Urinary bladder (tissue), 4 donors: ENCODE results near the gene SLC26A3. TPM values are rescaled to one million over a fixed set of nuclear protein-coding genes. Genes with fewer than 3 reads are reported as not detected.

Experiments
- DNase-seq: peaks from one replicate; pipeline ENCODE4 v3.0.0-alpha.2; 2015; ENCODE audit errors: extremely low spot score
- H3K27ac ChIP-seq: one replicate; pipeline ENCODE4 v1.5.1; 2013; ENCODE audit warnings: low read depth, mild to moderate bottlenecking, moderate library complexity
- H3K36me3 ChIP-seq: one replicate; pipeline ENCODE4 v1.6.1; 2013; ENCODE audit warnings: mild to moderate bottlenecking, moderate library complexity; ENCODE audit not compliant: insufficient read depth
- H3K4me1 ChIP-seq: one replicate; pipeline ENCODE4 v1.6.1; 2013; ENCODE audit warnings: mild to moderate bottlenecking, moderate library complexity; ENCODE audit not compliant: insufficient read depth
- H3K4me3 ChIP-seq: one replicate; pipeline ENCODE4 v1.5.1; 2013; ENCODE audit warnings: low read depth, low read length
- WGBS: extraction: QIAGEN DNeasy Blood & Tissue Kit; methylation state at CpG from one replicate; pipeline ENCODE4 v1.1.7; 2013; 5-methylcytosine and 5-hydroxymethylcytosine counted together
- polyA plus RNA-seq: library from polyadenylated mRNA; stranded (reverse); fragments of 200-250 nt; gene quantifications from one replicate; pipeline ENCODE4 v1.2.3, GENCODE V29; 2013
- total RNA-seq: library from RNA; depleted of rRNA; stranded (reverse); fragments of >200 nt; gene quantifications from one replicate; pipeline ENCODE4 v1.2.3, GENCODE V29; 2014
- donor health status: healthy with polysubstance abuse.
- donor health status: healthy.

Gene SLC26A3
- total and polyA plus RNA-seq, 2 donors = 0.03 TPM; not detected in 1

DNA sequence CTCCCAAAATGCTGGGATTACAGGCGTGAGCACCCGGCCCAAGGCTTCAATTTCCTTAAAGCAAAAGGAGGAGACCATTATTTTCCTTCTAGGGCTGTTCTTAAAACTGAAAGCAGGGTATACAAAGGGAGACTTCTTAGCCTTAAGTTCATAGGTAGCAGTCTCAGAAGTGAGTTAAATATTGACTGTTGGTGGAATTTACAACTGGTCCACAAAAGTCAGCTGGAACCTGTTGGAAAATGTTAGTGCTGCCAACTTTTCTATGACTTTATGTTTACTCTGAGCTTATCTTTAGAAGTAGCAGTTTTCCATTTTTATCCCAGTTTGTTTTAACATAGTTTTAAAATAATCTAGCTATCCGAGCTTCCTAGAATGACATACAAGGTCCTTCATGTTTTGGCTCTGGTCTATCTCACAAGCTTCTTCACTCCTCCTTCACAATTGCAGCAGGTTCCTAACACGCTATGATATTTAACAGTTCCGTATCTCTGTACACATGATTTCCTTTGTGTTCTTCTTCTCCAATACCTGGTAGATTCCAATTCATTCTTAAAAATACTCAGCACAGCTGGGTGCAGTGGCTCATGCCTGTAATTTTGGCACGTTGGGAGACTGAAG, 3.3 kb downstream of the SLC26A3 start:
- no peaks in the 10 kb centered on the region for H3K36me3 ChIP-seq
- DNase-seq = no peak
- WGBS = 19% methylated on average over 6 of the region's 6 CpGs
- H3K4me1 ChIP-seq = no peaks in the 10 kb centered on the region
- H3K4me3 ChIP-seq = no peak overlapping the region
- no peak overlapping the region for H3K27ac ChIP-seq

DNA sequence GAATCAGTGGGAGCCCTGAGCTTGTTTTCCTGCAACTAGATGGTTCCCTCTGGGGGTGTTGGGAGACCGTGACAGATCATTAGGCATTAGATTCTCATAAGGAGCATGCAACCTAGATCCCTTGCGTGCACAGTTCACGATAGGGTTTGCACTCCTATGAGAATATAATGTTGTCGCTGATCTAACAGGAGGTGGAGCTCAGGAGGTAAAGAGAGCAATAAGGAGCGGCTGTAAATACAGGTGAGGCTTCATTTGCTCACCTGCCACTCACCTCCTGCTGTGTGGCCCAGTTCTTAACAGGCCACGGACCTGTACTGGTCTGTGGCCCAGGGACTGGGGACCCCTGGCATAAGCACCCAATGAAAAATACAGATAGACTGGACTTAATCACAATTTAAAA, 10.7 kb downstream of the SLC26A3 start:
- WGBS = 92% methylated on average over 6 of the region's 6 CpGs
- no peaks in the 10 kb centered on the region for H3K36me3 ChIP-seq
- no peaks in the 10 kb centered on the region for H3K4me1 ChIP-seq
- no peak for DNase-seq
- no peak overlapping the region for H3K27ac ChIP-seq
- H3K4me3 ChIP-seq = no peak overlapping the region

- Histone ChIP-seq H3K27ac (no peak overlapping the region), H3K36me3 (no peaks in the 10 kb centered on the region), H3K4me1 (no peaks in the 10 kb centered on the region), H3K4me3 (no peak overlapping the region)
- 92% methylated on average over 6 of the region's 6 CpGs for WGBS
- DNase-seq = no peak
These were observed 13.4 kb downstream of the SLC26A3 start for GRCh38 chr7:107789647-107790046.

DNA sequence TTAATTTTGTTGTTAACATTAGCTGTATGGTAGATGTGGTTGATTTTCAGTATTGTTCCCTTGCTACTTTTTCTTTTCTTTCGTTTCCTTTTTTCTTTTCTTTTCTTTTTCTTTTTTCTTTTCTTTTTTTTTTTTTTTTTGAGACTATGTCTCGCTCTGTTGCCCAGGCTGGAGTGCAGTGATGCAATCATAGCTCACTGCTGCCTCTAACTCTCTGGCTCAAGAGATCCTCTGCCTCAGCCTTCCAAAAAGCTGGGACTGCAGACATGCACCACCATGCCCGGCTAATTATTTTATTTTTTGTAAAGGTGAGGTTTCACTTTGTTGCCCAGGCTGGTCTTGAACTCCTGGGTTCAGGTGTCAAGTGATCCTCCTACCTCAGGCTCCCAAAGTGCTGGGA, 14.4 kb downstream of the SLC26A3 start:
- H3K27ac ChIP-seq = no peak overlapping the region
- WGBS = 85% methylated on average over 3 of the region's 3 CpGs

DNA sequence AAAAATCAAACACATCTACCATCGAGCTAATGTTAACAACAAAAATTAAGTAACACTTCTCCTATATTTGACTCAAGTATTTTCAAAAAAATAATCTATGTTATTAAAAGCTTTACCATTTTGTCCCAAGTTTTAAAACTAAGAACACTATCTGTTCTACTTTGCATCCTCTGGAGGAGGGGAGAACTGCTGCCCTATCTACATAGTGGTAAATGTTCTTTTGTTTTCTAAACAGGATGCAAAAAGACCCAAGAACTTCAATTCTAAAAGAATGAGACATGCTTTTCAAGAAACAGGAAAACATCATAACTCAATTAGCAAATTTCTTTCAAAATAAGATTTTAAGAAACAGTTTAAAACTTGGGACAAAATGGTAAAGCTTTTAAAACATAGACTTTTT, 14.8 kb downstream of the SLC26A3 start:
- Histone ChIP-seq H3K4me3 (no peak overlapping the region), H3K36me3 (no peaks in the 10 kb centered on the region), H3K4me1 (no peaks in the 10 kb centered on the region), H3K27ac (no peak overlapping the region)
- 90% methylated on average over 1 of the region's 1 CpG for WGBS
- DNase-seq = no peak

More for the DNA sequence above, 14.4 kb downstream of the SLC26A3 start:
- no peak overlapping the region for H3K4me3 ChIP-seq
- no peak for DNase-seq
- H3K4me1 ChIP-seq = no peaks in the 10 kb centered on the region
- no peaks in the 10 kb centered on the region for H3K36me3 ChIP-seq

DNA sequence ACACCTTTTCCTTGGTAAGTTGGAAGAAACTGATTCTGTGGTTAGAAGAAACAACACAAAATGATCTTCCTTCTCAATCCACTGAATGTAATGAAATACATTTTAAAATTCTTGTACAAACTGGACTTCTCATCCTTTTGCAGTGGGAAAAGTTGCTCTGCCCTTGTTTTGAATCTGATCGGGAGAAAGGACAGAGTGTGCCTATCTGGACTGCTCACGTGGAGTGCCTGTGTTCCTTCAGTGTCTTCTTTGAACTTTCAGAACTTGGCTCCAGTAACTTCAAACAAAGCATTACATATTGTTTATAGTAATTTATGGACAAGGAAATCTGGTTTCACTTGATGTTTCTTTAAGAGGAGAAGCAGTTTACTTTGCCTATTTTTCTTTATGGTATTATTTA, 17.1 kb downstream of the SLC26A3 start:
- no peaks in the 10 kb centered on the region for H3K4me1 ChIP-seq
- no peaks in the 10 kb centered on the region for H3K36me3 ChIP-seq
- 15% methylated on average over 2 of the region's 2 CpGs for WGBS
- no peak overlapping the region for H3K27ac ChIP-seq
- no peak overlapping the region for H3K4me3 ChIP-seq
- peak; percentile 33 for DNase-seq

- WGBS = 85% methylated on average over 2 of the region's 2 CpGs
- Histone ChIP-seq H3K4me3 (no peak overlapping the region), H3K4me1 (no peaks in the 10 kb centered on the region), H3K36me3 (no peaks in the 10 kb centered on the region), H3K27ac (no peak overlapping the region)
- no peak for DNase-seq
These were observed 17.9 kb downstream of the SLC26A3 start for GRCh38 chr7:107785170-107785569.

GRCh38 chr7:107783648-107784047, 19.4 kb downstream of the SLC26A3 start:
- DNase-seq = no peak
- no peaks in the 10 kb centered on the region for H3K36me3 ChIP-seq
- no peak overlapping the region for H3K27ac ChIP-seq
- H3K4me1 ChIP-seq = no peaks in the 10 kb centered on the region
- WGBS = 93% methylated on average over 1 of the region's 1 CpG
- H3K4me3 ChIP-seq = no peak overlapping the region

DNA sequence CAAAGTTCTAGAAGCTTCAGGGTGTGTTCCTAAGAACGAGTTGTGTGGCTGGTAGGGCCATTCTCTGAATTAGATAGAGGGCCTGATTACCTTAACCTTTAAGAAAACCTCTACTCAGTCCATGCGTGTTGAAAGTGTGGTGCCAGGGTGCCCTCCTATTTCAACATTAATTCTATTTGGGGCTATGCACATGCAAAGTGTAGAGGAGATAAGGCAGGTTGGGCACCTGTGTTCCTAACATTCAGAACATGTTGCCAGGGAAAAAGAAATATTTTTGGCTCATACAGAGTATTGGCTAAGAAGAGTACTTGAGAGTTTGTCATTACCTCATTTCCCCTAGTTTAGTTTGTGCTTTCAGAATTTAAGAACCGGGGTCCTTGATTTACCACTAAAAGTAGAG, 20.6 kb downstream of the SLC26A3 start:
- WGBS = 65% methylated on average over 3 of the region's 3 CpGs
- Histone ChIP-seq H3K4me3 (no peak overlapping the region), H3K4me1 (no peaks in the 10 kb centered on the region), H3K27ac (no peak overlapping the region), H3K36me3 (no peaks in the 10 kb centered on the region)
- DNase-seq = no peak

DNA sequence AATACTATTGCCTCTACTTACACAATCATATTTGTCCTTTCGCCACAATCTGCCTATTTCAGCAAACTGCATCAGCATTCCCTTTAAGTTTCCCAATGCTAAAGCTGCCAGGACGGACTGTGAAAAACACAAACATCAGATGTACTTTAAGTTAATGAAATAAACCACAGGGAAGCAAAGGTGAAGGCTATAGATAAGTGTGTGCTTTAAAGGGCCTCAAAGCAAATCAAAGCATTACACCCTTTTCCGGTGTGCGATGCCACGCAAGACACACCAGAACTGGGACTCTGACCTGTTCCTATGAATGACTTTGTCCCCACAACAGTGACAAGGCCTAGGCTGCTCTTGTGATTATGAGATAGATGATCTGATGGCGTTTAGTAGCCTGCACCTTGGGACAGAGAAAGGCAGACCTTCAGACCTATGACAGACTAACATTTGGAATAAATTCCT, 23.4 kb downstream of the SLC26A3 start:
- Histone ChIP-seq H3K27ac (no peak overlapping the region), H3K4me1 (no peaks in the 10 kb centered on the region), H3K4me3 (no peak overlapping the region), H3K36me3 (no peaks in the 10 kb centered on the region)
- DNase-seq = no peak
- 76% methylated on average over 6 of the region's 6 CpGs for WGBS

DNA sequence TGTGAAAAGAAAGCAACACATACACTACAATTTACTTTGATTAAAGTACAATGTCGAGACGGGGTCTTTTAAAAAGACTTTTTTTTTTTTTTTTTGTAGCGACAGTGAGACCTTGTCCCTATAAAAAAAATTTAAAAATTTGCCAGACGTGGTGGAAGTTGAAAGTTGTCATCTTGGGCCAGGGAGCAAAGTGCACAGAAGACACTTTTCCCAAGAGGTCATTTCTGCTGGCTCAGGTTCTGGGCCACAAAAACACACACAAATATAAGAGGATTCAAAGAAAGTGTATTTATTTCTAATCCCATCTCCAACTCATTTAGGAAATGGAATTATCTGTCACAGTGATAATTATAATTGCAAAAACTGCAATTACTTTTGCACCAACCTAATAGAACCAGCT, 24.7 kb downstream of the SLC26A3 start:
- H3K36me3 ChIP-seq = no peaks in the 10 kb centered on the region
- no peak overlapping the region for H3K27ac ChIP-seq
- DNase-seq = no peak
- no peaks in the 10 kb centered on the region for H3K4me1 ChIP-seq
- H3K4me3 ChIP-seq = no peak overlapping the region
- 85% methylated on average over 4 of the region's 4 CpGs for WGBS

DNA sequence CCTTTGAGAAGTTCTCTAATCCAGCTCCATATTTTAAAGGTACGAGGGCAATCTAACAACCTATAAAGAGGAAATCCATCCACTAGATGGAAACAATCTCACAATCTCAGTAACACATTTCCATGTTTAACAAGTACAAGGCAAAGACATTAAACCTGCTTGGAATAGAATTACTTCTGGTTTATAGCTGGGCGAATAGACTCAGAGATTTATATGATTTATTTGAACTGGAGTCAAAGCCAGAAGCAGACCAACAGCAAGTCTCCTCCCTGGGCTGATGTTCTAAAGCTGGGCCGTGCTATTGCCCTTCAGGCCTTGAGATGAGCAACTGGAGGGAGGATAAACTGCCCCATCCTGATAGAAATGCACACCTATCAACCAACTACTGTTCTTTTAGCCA, 25.3 kb downstream of the SLC26A3 start:
- 42% methylated on average over 3 of the region's 3 CpGs for WGBS
- no peak overlapping the region for H3K27ac ChIP-seq
- no peak overlapping the region for H3K4me3 ChIP-seq
- no peaks in the 10 kb centered on the region for H3K36me3 ChIP-seq
- no peaks in the 10 kb centered on the region for H3K4me1 ChIP-seq
- DNase-seq = no peak

DNA sequence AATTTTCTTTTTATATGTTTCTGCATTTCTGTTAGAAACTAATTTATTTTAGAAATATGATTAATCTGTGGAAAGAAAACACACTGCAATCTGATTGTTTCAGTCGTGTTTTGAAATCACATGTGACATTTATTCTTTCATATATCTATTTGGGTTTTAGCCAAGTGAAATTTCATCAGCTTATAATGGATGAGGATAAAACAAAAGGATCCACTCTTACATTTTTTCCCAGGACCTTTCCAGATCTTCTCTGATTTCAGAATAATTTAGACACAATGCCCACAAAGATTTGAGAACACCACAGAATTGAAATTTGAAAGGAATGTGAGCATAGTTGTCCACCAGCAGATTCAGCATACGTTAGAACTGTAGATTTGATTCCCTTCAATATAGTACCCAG, 30.0 kb downstream of the SLC26A3 start:
- no peak for DNase-seq
- Histone ChIP-seq H3K4me1 (no peaks in the 10 kb centered on the region), H3K4me3 (no peak overlapping the region), H3K27ac (no peak overlapping the region), H3K36me3 (no peaks in the 10 kb centered on the region)
- WGBS = 54% methylated on average over 2 of the region's 2 CpGs

GRCh38 chr7:107768263-107768662, 34.8 kb downstream of the SLC26A3 start:
- Histone ChIP-seq H3K27ac (no peak overlapping the region), H3K4me3 (no peak overlapping the region), H3K4me1 (no peaks in the 10 kb centered on the region), H3K36me3 (no peaks in the 10 kb centered on the region)
- 63% methylated on average over 1 of the region's 1 CpG for WGBS
- no peak for DNase-seq

DNA sequence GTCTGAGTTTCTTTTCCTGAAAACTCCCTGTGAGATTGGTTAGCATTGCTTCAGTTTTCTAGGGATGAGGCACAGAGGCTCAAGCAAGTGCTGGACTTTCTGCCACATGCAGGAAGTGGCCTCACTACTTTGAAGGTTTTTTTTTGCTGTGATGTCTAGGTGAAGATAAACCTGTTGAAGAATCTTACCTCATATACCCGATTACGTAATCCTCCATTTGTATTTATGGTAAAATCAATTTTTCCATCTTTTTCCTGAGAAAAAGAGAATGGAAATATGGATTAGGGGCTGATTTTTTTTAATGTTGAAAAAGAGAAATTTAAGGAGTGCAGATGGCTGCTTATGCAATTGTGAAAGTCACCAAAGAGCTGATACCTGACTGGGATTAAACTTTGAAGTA, 35.6 kb downstream of the SLC26A3 start:
- no peaks in the 10 kb centered on the region for H3K36me3 ChIP-seq
- H3K4me1 ChIP-seq = no peaks in the 10 kb centered on the region
- H3K27ac ChIP-seq = no peak overlapping the region
- no peak overlapping the region for H3K4me3 ChIP-seq
- DNase-seq = no peak
- WGBS = 94% methylated on average over 2 of the region's 2 CpGs
